Ascending aorta (tissue), 2 donors: ENCODE measurements around the gene ATXN10. TPM values are rescaled to one million over a fixed set of nuclear protein-coding genes. Genes with fewer than 3 reads are reported as not detected.
A peak's percentile ranks its signal among the peaks of the same experiment; 100 is the strongest.
"Not testable (repeated sequence)": the region's sequence is repeated elsewhere in the genome, so short reads cannot be mapped to it uniquely, and the experiment has no call there.

Source experiments
- DNase-seq, 2 donors: peaks; one replicate each; pipeline ENCODE4 v3.0.0-alpha.2; 2019; ENCODE audit warnings: low spot score in 2 of 2
- H3K27ac ChIP-seq, 2 donors: fragments of 200-600 bp; sonication (generic); one replicate each; pipeline ENCODE4 v1.5.1; 2016 to 2017; ENCODE audit warnings: mild to moderate bottlenecking in 1 of 2
- H3K27me3 ChIP-seq: fragments of 200-600 bp; sonication (generic); one replicate; pipeline ENCODE4 v1.5.1; 2017
- H3K36me3 ChIP-seq, 2 donors: fragments of 200-600 bp; sonication (generic); one replicate each; pipeline ENCODE4 v1.5.1; 2016
- H3K4me1 ChIP-seq, 2 donors: fragments of 200-600 bp; sonication (generic); one replicate each; pipeline ENCODE4 v1.5.1; 2016 to 2017; ENCODE audit warnings: mild to moderate bottlenecking in 1 of 2
- H3K4me3 ChIP-seq, 2 donors: fragments of 200-600 bp; sonication (generic); one replicate each; pipeline ENCODE4 v1.5.1; 2016 to 2017; ENCODE audit warnings: mild to moderate bottlenecking in 1 of 2
- H3K9me3 ChIP-seq, 2 donors: fragments of 200-600 bp; sonication (generic); one replicate each; pipeline ENCODE4 v1.5.1; 2016
- intact Hi-C: fragments of 100-400 bp; cut with DNase I; formaldehyde crosslinking; loops from one replicate; pipeline ENCODE4 v1.15.1; 2023
- total RNA-seq: library from RNA; depleted of rRNA; stranded (reverse); fragments of >200 nt; gene quantifications from one replicate; pipeline ENCODE4 v1.1.0, GENCODE V29; 2016
- TF ChIP-seq, protein P1 (sequence below), 3 experiments: fragments of 200-600 bp in 2 of 3; fragments of 450-650 bp in 1 of 3; sonication (generic) in 2 of 3; IDR thresholded peaks; one replicate each; pipeline ENCODE4 v1.5.1; 2016 to 2019; ENCODE audit warnings: antibody characterized with exemption in 3 of 3, mild to moderate bottlenecking in 1 of 3, moderate library complexity in 1 of 3

ATXN10 gene
- total RNA-seq, 1 donor from 2014 or later = 82.1 TPM

DNA sequence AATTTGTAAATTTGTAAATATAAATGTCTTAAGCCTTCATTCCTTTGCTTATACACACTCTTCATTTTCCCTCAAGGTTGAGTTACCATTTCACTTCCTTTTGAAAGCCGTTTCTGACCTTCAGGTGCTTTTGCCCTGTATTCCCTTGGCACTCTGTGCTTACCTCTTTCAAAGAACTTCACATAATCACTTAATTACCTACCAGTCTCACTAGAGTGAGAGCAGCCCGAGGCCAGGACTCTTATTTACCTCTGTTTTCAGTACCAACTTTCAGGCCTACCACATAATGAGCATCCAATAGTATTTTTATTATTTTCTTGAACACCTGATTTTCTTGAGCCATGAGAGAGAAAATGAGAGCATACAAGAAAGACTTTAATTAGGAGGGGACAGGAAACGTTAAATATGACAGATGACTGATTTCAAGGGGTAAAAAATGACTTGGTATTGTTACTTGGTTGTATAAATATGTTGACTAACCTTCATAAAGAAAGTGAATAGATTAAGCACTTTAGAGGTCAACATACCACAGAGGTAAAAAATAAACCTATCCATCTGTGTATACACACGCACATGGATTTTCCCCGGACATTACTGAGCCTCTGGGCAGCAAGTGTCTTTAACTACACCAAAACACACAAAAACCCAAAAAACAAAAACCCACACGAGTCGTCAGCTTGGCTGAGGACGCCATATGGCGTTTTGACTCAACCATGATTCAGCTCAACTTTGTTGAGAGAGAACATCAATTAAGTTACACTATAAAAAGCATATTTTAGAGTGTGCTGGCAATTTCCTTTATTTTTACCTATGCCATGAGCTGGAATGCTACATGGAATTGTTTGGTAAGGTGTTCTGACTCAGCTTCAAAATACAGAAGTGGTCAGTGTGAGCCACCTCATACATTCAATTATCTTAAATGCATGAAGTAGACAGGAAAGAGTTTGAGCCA, 7.6 kb downstream of the ATXN10 start:
- intact Hi-C loops = no loop called here
- Histone ChIP-seq H3K4me1 (peaks cover 7 to 20% of the 10 kb centered on the region in 2 donors), H3K9me3 (no peaks in the 10 kb centered on the region), H3K27me3 (no peaks in the 10 kb centered on the region), H3K4me3 (no peak overlapping the region), H3K36me3 (no peaks in the 10 kb centered on the region), H3K27ac (no peak overlapping the region)
- TF ChIP-seq, protein P1, sequence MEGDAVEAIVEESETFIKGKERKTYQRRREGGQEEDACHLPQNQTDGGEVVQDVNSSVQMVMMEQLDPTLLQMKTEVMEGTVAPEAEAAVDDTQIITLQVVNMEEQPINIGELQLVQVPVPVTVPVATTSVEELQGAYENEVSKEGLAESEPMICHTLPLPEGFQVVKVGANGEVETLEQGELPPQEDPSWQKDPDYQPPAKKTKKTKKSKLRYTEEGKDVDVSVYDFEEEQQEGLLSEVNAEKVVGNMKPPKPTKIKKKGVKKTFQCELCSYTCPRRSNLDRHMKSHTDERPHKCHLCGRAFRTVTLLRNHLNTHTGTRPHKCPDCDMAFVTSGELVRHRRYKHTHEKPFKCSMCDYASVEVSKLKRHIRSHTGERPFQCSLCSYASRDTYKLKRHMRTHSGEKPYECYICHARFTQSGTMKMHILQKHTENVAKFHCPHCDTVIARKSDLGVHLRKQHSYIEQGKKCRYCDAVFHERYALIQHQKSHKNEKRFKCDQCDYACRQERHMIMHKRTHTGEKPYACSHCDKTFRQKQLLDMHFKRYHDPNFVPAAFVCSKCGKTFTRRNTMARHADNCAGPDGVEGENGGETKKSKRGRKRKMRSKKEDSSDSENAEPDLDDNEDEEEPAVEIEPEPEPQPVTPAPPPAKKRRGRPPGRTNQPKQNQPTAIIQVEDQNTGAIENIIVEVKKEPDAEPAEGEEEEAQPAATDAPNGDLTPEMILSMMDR (IDR thresholded peaks at IDR 0.05) = no peak
- no peak for DNase-seq

DNA sequence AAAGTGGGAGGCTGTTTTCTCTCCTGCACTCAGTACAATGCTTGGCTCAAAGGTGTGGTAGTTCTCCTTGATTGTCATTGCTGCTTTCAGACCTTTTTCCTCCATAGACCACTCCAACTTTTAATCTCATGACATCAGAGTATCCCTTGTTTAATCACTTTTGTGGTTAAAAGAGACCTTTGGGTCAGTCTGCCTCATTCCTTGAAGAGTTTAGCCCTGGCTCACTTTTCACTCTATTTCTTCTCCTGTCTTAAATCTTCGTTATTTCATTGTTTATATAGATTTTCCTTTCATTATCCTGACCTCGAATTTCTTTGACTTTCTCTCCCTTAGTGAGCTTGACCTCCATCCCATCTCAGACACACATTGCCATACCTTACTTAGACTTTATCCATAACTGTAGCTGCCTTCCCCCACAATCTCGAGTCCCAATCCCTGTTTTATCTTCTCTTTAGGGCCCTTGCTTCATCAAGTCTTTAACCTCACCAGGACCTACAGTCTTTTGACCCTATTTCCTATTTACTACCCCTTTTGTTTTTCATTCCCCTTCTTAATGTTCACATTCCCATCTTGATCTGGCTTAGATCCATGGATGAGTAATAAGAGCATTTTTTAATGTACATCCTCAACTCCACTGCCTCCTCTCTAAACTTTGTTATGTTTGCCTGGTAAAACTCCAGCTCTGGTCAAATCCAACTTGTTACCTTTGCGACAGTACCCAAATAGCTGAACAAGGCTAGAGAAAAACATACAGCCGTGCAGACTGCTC, 9.5 kb downstream of the ATXN10 start:
- no peaks in the 10 kb centered on the region for H3K9me3 ChIP-seq
- H3K4me1 ChIP-seq = peaks cover 7 to 29% of the 10 kb centered on the region in 2 donors
- H3K4me3 ChIP-seq = no peak overlapping the region
- no peaks in the 10 kb centered on the region for H3K36me3 ChIP-seq
- no peaks in the 10 kb centered on the region for H3K27me3 ChIP-seq
- TF ChIP-seq, protein P1 (IDR thresholded peaks at IDR 0.05) = no peak
- intact Hi-C loops = no loop called here
- no peak for DNase-seq
- H3K27ac ChIP-seq = no peak overlapping the region

- H3K4me1 ChIP-seq = peaks cover 7 to 34% of the 10 kb centered on the region in 2 donors
- intact Hi-C loops = no loop called here
- no peaks in the 10 kb centered on the region for H3K9me3 ChIP-seq
- no peak overlapping the region for H3K4me3 ChIP-seq
- no peak overlapping the region for H3K27ac ChIP-seq
- DNase-seq = no peak
- H3K36me3 ChIP-seq = no peaks in the 10 kb centered on the region
- no peaks in the 10 kb centered on the region for H3K27me3 ChIP-seq
- TF ChIP-seq, protein P1 (IDR thresholded peaks at IDR 0.05) = no peak
Measured at GRCh38 chr22:45682064-45682463, 10.4 kb downstream of the ATXN10 start.

DNA sequence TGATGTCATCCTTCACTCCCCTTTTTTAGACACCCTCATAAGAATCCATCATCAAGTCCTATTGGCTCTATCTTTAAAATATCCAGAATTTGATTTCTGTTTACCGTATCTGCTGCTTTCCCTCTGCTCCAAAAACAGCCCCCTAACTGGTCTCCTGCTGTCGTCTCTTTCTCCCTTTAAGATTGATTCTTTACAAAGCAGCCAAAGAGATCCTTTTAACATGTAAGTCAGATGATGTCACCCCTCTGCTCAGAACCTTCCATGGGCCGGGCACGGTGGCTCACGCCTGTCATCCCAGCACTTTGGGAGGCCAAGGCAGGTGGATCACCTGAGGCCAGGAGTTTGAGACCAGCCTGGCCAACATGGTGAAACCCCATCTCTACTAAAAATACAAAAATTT, 11.1 kb downstream of the ATXN10 start:
- H3K27ac ChIP-seq, H3K9me3 ChIP-seq, DNase-seq, intact Hi-C loops, H3K27me3 ChIP-seq, H3K36me3 ChIP-seq, H3K4me3 ChIP-seq: not testable (repeated sequence)
- peaks cover 7 to 37% of the 10 kb centered on the region in 2 donors for H3K4me1 ChIP-seq

- intact Hi-C loops = no loop called here
- H3K9me3 ChIP-seq = no peaks in the 10 kb centered on the region
- TF ChIP-seq, protein P1 (IDR thresholded peaks at IDR 0.05) = no peak
- peaks cover 7 to 39% of the 10 kb centered on the region in 2 donors for H3K4me1 ChIP-seq
- DNase-seq = no peak
- H3K4me3 ChIP-seq = no peak overlapping the region
- H3K27me3 ChIP-seq = no peaks in the 10 kb centered on the region
- H3K27ac ChIP-seq = no peak overlapping the region
- H3K36me3 ChIP-seq = no peaks in the 10 kb centered on the region
Measured at GRCh38 chr22:45683248-45683647, 11.6 kb downstream of the ATXN10 start.

DNA sequence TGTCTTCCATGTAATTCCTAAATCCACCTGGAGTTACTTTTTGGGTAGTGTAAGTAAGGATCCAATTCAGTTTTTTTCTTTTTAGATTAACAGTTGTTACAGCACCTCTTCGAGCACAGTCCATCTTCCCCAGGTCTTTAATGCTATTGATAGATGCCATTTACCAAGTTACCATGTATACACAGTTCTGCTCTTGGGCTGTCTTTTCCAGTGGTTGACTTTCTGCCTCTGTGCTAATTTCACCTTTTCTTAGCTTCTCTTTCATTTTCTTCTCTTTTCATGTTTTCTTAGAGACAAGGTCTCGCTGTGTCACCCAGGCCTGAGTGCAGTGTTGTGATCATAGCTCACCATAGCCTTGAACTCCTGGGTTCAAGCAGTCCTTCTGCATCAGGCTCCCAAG, 12.0 kb downstream of the ATXN10 start:
- no peaks in the 10 kb centered on the region for H3K36me3 ChIP-seq
- no peak for DNase-seq
- intact Hi-C loops = no loop called here
- no peaks in the 10 kb centered on the region for H3K27me3 ChIP-seq
- TF ChIP-seq, protein P1 (IDR thresholded peaks at IDR 0.05) = no peak
- peaks cover 7 to 43% of the 10 kb centered on the region in 2 donors for H3K4me1 ChIP-seq
- peak overlapping the region in 1 of 2 donors; percentile 5 for H3K27ac ChIP-seq
- H3K4me3 ChIP-seq = no peak overlapping the region
- H3K9me3 ChIP-seq = no peaks in the 10 kb centered on the region
